GM12801 (cell line): ENCODE results near the gene HSD17B12.

Experiments used
- TF ChIP-seq, protein P1 (sequence below): IDR thresholded peaks from one replicate; pipeline ENCODE4 v1.5.1; 2011; ENCODE audit warnings: control low read depth; ENCODE audit not compliant: insufficient read length; ENCODE audit errors: extremely low read depth

HSD17B12 gene

DNA sequence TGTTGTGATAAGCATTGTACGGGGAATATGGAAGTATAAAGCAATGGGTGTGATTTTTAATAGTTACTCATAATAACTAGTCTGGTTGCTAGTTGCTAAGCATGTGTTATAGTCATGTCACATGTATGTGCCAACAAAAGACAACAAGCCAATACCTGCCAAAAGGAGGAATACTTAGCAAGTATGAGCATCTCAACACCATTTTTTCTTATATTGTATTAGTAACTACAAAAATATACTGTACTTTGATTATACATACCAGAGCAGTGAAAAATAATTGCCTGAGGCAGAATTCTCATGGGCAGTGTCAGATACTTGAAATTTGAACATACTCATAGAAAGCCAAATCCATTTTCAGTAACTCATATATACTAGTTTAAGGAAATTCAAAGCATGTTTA lies 137.7 kb downstream of the HSD17B12 start:
- TF ChIP-seq, protein P1, sequence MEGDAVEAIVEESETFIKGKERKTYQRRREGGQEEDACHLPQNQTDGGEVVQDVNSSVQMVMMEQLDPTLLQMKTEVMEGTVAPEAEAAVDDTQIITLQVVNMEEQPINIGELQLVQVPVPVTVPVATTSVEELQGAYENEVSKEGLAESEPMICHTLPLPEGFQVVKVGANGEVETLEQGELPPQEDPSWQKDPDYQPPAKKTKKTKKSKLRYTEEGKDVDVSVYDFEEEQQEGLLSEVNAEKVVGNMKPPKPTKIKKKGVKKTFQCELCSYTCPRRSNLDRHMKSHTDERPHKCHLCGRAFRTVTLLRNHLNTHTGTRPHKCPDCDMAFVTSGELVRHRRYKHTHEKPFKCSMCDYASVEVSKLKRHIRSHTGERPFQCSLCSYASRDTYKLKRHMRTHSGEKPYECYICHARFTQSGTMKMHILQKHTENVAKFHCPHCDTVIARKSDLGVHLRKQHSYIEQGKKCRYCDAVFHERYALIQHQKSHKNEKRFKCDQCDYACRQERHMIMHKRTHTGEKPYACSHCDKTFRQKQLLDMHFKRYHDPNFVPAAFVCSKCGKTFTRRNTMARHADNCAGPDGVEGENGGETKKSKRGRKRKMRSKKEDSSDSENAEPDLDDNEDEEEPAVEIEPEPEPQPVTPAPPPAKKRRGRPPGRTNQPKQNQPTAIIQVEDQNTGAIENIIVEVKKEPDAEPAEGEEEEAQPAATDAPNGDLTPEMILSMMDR, result no peak

GRCh38 chr11:43819926-43820325 lies 139.4 kb downstream of the HSD17B12 start:
- TF ChIP-seq, protein P1, result no peak

DNA sequence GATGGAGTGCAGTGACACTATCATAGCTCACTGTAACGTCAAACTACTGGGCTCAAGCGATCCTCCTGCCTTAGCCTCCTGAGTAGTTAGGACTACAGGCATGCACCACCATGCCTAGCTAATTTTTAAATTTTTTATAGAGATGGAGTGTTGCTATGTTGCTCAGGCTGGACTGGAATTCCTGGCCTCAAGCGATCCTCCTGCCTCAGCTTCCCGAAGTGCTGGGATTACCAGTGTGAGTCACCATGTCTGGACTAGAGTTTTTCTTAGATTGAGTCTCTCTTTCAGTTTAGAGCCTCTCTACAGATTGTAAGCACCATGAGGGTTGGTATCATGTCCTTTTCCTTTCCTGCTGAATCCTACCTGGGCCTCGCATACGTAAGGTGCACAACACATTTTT lies 142.8 kb downstream of the HSD17B12 start:
- TF ChIP-seq, protein P1, result no peak

- TF ChIP-seq, protein P1, result no peak
Measured at GRCh38 chr11:43823851-43824250, 143.3 kb downstream of the HSD17B12 start.

DNA sequence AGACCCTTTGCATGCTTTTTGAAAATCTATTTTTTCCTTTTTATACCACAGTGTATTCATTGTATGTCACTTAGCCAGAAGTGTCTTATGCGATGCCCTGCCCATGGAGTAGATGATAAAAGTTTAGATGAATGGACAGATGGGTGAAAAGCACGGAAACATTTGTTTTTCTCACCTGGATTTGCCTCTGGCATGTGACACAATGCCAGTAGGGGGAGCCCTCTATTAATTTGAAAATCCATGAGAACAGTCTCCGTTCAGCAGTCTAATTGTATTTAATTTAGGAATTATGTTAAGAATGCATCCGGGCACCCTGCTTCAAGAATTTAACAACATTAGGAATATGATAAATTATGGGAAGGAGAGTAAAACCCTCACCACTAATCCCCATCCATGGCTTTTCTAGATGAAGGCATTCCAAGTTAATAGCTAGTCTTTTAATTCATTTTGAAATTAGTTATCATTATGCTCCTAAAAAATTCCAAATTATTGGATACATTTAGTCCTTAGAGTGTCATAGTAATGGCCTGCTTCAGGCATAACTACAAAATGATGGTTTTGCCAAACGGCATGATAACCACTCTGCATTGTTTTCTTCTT lies 144.8 kb downstream of the HSD17B12 start:
- TF ChIP-seq, protein P1, result no peak

- TF ChIP-seq, protein P1, result no peak
Measured at GRCh38 chr11:43830928-43831440, 150.4 kb downstream of the HSD17B12 start.

GRCh38 chr11:43832536-43832935 lies 152.0 kb downstream of the HSD17B12 start:
- TF ChIP-seq, protein P1, result no peak
